HG02610 (cell line): ENCODE results near the gene EPHA8.

Source experiments
- ATAC-seq: cut with Tn5 transposase; IDR thresholded peaks from one replicate; pipeline ENCODE4 v1.9.1; 2021; ENCODE audit warnings: mild to moderate bottlenecking, moderate library complexity; ENCODE audit not compliant: unreplicated experiment

EPHA8 gene

GRCh38 chr1:22638476-22639234, 75.4 kb downstream of the EPHA8 start:
- no peak for ATAC-seq

GRCh38 chr1:22639286-22639685, 76.0 kb downstream of the EPHA8 start:
- no peak for ATAC-seq

- ATAC-seq, result no peak
Measured at GRCh38 chr1:22641247-22641646, 78.0 kb downstream of the EPHA8 start.

GRCh38 chr1:22641906-22642636, 78.8 kb downstream of the EPHA8 start:
- ATAC-seq, result no peak

GRCh38 chr1:22643381-22643780, 80.1 kb downstream of the EPHA8 start, which contains the start of gene C1QC:
TSS of gene C1QC (plus strand) at chr1:22643633. CDS start at chr1:22644024, 391 bp downstream.
- no peak for ATAC-seq

- no peak for ATAC-seq
Measured at GRCh38 chr1:22643928-22644327, 80.6 kb downstream of the EPHA8 start.

- no peak for ATAC-seq
Measured at GRCh38 chr1:22645931-22646330, 82.6 kb downstream of the EPHA8 start.

- ATAC-seq, result no peak
Measured at GRCh38 chr1:22646384-22646783, 83.1 kb downstream of the EPHA8 start.

- no peak for ATAC-seq
Measured at GRCh38 chr1:22650089-22650693, 86.9 kb downstream of the EPHA8 start.

GRCh38 chr1:22651941-22652856, 88.9 kb downstream of the EPHA8 start:
- no peak for ATAC-seq

GRCh38 chr1:22652881-22653316, 89.6 kb downstream of the EPHA8 start, which contains the start of gene C1QB:
TSS of gene C1QB (plus strand) at chr1:22653236. CDS start at chr1:22659463, 6,227 bp downstream.
- no peak for ATAC-seq
